ENCODE measurements around the gene LAPTM4A. TPM values are rescaled to one million over a fixed set of nuclear protein-coding genes. Genes with fewer than 3 reads are reported as not detected.

The LAPTM4A gene
- total and polyA plus RNA-seq, 2 donors from 2014 or later: 330 to 365 TPM

DNA sequence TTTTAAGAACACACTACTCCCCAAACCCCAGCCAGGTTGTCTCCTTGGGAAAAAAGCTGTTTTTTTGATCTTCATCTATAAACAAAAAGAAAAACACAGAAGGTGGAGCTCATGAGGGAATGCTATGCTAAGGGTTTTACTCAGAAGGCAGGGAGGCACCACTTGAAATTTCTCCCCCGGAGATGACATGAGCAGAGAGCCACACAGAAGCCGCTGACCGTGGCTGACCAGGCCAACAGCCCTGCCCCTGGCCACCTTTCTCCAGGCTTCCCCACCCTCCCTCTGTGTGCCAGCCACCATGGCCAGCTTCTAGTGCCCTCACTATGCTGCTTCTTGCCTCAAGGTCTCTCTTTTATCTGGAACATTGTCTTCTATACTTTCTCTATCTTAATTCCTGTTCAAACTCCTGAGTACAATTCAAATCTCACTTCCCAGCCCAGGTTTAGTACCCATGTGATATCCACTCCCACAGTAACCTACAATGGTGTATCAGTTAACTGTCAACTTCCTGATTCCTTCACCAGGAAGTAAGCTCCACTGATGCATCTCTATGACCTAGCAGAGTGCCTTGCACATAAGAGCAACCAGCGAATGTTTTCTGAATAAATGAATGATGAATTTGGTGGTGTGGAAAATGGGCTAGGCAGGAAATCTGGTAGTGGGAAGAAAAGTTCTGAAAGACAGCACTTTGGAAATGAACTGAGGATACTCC is 15.3 kb downstream of the LAPTM4A start:
- Histone ChIP-seq H3K9ac (ENCODE audit: low read length in 3 of 3) (no peak overlapping the region), H3K27me3 (ENCODE audit: control insufficient read depth, insufficient read depth, low read length) (no peaks in the 10 kb centered on the region), H3K27ac (ENCODE audit: low read depth in 2 of 2, low read length in 2 of 2) (no peak overlapping the region), H3K9me3 (ENCODE audit: control insufficient read depth in 2 of 3, insufficient read depth in 1 of 3, low read length in 3 of 3) (no peaks in the 10 kb centered on the region), H3K4me1 (ENCODE audit: control insufficient read depth in 2 of 3, insufficient read depth in 2 of 3, low read depth in 1 of 3, low read length in 3 of 3) (no peaks in the 10 kb centered on the region), H3K4me3 (ENCODE audit: low read length in 3 of 3) (no peak overlapping the region), H3K36me3 (ENCODE audit: control insufficient read depth in 2 of 3, insufficient read depth in 3 of 3, low read length in 3 of 3) (peaks cover 9 to 69% (median 48%) of the 10 kb centered on the region in 3 donors)
- TF ChIP-seq, protein P1, sequence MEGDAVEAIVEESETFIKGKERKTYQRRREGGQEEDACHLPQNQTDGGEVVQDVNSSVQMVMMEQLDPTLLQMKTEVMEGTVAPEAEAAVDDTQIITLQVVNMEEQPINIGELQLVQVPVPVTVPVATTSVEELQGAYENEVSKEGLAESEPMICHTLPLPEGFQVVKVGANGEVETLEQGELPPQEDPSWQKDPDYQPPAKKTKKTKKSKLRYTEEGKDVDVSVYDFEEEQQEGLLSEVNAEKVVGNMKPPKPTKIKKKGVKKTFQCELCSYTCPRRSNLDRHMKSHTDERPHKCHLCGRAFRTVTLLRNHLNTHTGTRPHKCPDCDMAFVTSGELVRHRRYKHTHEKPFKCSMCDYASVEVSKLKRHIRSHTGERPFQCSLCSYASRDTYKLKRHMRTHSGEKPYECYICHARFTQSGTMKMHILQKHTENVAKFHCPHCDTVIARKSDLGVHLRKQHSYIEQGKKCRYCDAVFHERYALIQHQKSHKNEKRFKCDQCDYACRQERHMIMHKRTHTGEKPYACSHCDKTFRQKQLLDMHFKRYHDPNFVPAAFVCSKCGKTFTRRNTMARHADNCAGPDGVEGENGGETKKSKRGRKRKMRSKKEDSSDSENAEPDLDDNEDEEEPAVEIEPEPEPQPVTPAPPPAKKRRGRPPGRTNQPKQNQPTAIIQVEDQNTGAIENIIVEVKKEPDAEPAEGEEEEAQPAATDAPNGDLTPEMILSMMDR (IDR thresholded peaks at IDR 0.05; ENCODE audit: borderline replicate concordance, extremely low read depth, insufficient read depth): no peak
- FAIRE-seq (no peak), DNase-seq (no peak)
- intact Hi-C loops (cut with DNase I): no loop called here

DNA sequence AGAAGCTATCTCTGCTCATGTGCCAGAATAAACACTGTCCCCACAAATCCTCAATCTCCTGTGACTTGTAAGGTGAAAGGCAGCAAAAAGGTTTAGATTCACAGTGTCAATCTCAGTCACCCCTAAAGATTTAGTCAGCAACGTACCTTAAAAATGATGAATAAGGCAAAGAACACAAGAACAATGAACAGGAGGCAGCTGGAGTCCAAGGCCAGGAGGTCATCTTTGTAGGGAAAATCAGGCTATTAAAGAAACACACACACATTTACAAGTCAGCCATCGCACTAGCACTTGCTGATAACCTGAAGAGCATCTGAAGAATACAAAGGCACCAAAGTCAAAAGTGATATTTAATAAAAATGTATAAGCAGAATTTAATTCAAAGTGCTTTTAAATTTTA is 16.6 kb downstream of the LAPTM4A start:
- intact Hi-C loops (cut with DNase I): no loop called here
- no peak overlapping the region for H3K27ac ChIP-seq (ENCODE audit: low read depth in 2 of 2, low read length in 2 of 2)
- H3K9me3 ChIP-seq (ENCODE audit: control insufficient read depth in 2 of 3, insufficient read depth in 1 of 3, low read length in 3 of 3): no peaks in the 10 kb centered on the region
- H3K27me3 ChIP-seq (ENCODE audit: control insufficient read depth, insufficient read depth, low read length): no peaks in the 10 kb centered on the region
- no peaks in the 10 kb centered on the region for H3K4me1 ChIP-seq (ENCODE audit: control insufficient read depth in 2 of 3, insufficient read depth in 2 of 3, low read depth in 1 of 3, low read length in 3 of 3)
- no peak for FAIRE-seq
- no peak overlapping the region for H3K4me3 ChIP-seq (ENCODE audit: low read length in 3 of 3)
- H3K9ac ChIP-seq (ENCODE audit: low read length in 3 of 3): no peak overlapping the region
- TF ChIP-seq, protein P1 (IDR thresholded peaks at IDR 0.05; ENCODE audit: borderline replicate concordance, extremely low read depth, insufficient read depth): no peak
- peak in 1 of 5 donors; percentile 59 for DNase-seq
- peaks cover 12 to 64% (median 48%) of the 10 kb centered on the region in 3 donors for H3K36me3 ChIP-seq (ENCODE audit: control insufficient read depth in 2 of 3, insufficient read depth in 3 of 3, low read length in 3 of 3)

DNA sequence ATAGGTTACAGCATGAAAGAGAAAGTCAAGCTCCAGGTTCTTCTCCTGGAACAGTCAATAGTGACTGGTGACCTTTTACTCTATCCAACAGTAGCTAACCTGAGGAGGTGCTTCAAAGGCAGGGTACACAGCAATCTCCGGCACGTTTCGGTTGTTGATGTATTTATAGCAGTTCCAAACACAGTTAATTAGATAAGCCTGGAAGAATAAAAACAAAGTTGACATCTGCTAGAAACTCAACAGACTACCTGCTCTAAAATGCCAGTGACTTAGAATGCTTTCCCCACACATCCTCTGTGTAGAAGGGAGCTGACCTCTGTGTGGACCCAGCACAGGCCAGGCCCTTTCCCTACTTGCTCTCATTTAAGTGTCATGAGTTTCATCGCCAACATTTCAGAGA is 17.2 kb downstream of the LAPTM4A start:
- Histone ChIP-seq H3K9ac (ENCODE audit: low read length in 3 of 3) (no peak overlapping the region), H3K27ac (ENCODE audit: low read depth in 2 of 2, low read length in 2 of 2) (no peak overlapping the region), H3K9me3 (ENCODE audit: control insufficient read depth in 2 of 3, insufficient read depth in 1 of 3, low read length in 3 of 3) (no peaks in the 10 kb centered on the region), H3K4me1 (ENCODE audit: control insufficient read depth in 2 of 3, insufficient read depth in 2 of 3, low read depth in 1 of 3, low read length in 3 of 3) (no peaks in the 10 kb centered on the region), H3K36me3 (ENCODE audit: control insufficient read depth in 2 of 3, insufficient read depth in 3 of 3, low read length in 3 of 3) (peaks cover 13 to 62% (median 48%) of the 10 kb centered on the region in 3 donors), H3K4me3 (ENCODE audit: low read length in 3 of 3) (no peak overlapping the region), H3K27me3 (ENCODE audit: control insufficient read depth, insufficient read depth, low read length) (no peaks in the 10 kb centered on the region)
- DNase-seq (no peak), FAIRE-seq (no peak)
- intact Hi-C loops (cut with DNase I): no loop called here
- TF ChIP-seq, protein P1 (IDR thresholded peaks at IDR 0.05; ENCODE audit: borderline replicate concordance, extremely low read depth, insufficient read depth): no peak
